ENCODE measurements around the gene FYN.

DNA sequence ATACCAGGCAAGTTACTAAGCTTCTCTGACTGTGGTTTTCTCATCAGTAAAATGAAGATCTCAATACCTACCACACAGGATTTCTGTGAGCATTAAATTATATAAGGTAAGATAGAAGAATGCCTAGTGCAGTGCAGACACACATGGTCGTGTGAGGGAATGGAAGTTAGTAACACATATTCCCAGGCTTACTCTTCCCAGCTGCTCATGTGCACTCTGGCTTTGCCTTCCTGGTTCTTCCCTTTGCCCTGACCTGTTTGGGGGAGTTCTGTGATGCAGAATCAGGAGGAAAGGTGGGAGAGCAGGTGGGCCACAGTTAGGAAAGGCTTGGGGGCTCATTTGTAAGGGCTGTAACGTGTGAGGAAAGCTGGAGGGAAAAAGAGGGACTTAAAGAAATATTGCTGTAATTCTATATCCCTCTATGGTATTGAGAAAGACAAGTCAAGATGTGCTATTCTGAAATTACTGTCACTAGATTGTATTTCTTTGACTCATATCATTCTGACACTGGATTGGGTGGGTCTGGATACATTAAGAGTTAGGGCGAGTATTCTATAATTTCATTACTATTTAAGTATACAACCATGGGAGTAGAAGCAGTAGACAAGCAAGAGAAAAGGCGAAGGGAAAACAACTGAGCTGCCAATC, 47.7 kb downstream of the FYN start:
- TF ChIP-seq, protein P1, sequence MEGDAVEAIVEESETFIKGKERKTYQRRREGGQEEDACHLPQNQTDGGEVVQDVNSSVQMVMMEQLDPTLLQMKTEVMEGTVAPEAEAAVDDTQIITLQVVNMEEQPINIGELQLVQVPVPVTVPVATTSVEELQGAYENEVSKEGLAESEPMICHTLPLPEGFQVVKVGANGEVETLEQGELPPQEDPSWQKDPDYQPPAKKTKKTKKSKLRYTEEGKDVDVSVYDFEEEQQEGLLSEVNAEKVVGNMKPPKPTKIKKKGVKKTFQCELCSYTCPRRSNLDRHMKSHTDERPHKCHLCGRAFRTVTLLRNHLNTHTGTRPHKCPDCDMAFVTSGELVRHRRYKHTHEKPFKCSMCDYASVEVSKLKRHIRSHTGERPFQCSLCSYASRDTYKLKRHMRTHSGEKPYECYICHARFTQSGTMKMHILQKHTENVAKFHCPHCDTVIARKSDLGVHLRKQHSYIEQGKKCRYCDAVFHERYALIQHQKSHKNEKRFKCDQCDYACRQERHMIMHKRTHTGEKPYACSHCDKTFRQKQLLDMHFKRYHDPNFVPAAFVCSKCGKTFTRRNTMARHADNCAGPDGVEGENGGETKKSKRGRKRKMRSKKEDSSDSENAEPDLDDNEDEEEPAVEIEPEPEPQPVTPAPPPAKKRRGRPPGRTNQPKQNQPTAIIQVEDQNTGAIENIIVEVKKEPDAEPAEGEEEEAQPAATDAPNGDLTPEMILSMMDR (IDR thresholded peaks at IDR 0.05) = no peak
- TF ChIP-seq EP300 (IDR thresholded peaks at IDR 0.05) (no peak), POLR2A (IDR thresholded peaks at IDR 0.05) (no peak)

Data from tibial nerve (tissue), 4 donors.